VCaP (cell line): ENCODE data around the gene PPM1M.

ENCODE experiments used
- H3K27ac ChIP-seq: fragments of 450-650 bp; 2 replicates; pipeline ENCODE4 v1.5.1; 2017
- TF ChIP-seq, protein P1 (sequence below): fragments of 450-650 bp; conservative IDR thresholded peaks from 2 replicates; pipeline ENCODE4 v1.5.1; 2017; ENCODE audit warnings: mild to moderate bottlenecking, moderate library complexity

The PPM1M gene

DNA sequence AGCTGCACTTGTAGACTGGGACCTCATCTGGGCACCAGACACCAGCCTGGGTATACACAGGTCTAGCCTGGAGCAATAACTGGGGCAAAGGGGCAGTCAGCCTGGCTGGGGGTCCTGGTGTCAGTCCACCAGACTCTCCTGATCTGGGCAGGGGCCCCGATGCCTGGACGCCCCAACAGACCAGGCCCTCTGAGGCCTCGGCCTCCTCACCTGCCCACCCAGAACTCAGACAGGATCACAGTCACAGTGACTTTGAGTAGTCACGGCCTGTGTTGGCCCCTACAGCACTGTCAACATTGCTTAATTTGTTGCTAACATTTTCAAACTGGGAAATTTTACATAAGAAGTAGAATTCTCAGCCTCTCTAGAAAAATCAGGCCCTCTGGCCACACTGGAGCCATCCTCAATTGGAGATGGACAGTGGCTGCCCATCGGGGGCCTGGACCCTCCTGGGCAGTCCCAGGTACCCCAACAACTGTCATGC is 12.4 kb upstream of the PPM1M start:
- no peak overlapping the region for H3K27ac ChIP-seq
- TF ChIP-seq, protein P1, sequence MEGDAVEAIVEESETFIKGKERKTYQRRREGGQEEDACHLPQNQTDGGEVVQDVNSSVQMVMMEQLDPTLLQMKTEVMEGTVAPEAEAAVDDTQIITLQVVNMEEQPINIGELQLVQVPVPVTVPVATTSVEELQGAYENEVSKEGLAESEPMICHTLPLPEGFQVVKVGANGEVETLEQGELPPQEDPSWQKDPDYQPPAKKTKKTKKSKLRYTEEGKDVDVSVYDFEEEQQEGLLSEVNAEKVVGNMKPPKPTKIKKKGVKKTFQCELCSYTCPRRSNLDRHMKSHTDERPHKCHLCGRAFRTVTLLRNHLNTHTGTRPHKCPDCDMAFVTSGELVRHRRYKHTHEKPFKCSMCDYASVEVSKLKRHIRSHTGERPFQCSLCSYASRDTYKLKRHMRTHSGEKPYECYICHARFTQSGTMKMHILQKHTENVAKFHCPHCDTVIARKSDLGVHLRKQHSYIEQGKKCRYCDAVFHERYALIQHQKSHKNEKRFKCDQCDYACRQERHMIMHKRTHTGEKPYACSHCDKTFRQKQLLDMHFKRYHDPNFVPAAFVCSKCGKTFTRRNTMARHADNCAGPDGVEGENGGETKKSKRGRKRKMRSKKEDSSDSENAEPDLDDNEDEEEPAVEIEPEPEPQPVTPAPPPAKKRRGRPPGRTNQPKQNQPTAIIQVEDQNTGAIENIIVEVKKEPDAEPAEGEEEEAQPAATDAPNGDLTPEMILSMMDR = peak; percentile 15; the same call in 1 of the 2 replicates

DNA sequence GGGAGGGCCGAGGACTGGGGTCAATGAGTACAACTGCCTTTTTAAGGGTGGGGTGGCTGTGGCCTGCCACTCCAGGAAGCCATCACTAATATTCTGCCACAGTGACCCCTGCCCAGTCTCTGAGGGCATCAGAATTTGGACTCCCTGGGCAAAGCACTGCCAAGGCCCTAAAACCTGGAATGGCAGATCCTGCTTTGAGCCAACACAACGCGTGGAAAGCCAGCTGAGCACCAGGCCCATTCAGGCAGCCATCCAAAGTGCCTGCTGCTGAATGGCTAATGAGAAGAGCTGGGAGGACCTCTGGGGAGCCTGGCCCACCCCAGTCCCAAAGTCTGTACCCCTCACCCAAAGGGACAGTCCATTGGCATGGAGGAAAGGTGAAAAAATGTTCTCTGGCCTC is 11.6 kb upstream of the PPM1M start:
- no peak overlapping the region for H3K27ac ChIP-seq
- TF ChIP-seq, protein P1 = no peak

DNA sequence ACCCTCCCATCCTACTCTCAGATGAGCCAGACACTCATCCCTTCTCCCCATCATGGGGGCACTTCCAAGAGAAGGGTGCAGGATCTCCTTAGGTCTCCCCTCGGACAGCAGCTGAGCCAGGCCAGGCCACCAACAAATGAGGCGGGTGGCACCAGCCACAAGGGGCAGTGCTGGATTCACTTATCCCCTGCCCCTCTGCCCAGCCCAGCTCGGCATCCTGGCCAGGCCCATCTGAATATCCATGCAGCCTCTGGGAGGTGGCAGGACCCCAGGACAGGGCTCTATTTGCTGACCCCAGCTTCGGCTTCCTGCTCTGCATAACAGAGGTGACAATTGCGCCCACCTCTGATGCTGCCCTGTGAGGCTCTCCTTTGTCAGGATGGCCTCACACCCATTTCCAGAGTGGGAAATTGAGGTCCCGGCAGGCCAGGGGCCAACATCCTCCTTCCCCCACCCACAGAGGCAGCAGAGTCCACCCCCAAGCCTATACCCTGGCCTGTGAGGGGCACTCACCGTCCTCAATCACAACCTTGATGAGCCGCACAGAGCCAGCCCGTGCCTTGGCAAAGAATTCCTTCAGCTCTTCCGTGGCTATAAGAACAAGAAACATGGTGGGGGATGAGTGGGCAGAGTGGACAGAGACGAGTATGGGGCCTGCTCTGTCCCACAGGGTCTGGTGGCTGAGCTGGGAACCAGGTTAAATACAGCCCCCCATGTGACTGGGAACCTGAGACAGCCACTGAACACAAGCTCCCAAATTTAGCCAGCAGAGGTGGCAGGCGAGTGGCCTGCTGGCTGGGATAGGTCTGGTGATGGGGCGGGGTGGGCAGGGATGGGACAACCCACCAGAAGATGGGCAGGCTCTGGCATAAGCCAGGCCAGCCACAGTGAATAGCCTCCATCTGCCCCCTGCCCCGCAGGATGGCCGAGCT is 10.8 kb upstream of the PPM1M start:
- TF ChIP-seq, protein P1 = peak; percentile 45
- H3K27ac ChIP-seq = no peak overlapping the region; the same call in 1 of the 2 replicates

DNA sequence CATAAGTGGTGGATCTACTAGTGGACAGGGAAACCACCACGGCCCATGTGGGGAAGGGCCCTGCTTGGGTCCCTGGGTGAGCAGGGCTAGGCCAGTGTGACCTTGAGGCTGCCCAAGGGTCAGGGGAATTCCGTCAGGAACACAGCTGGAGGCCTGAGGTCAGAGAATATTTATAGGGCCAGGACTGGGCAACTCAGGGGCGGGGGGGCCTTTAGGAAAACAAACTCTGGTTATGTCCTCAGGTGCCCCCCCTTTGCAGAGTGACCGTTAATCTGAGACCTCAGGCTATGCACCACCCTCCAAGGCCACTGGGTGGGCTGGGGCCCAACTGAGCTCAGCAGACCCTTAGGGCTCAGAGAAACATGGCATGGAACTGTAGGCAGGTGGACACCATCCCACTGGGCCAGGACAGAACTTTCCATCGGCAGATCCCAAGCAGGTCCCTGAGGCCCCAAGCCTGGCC is 9.1 kb upstream of the PPM1M start:
- peak overlapping the region; percentile 89 for H3K27ac ChIP-seq
- TF ChIP-seq, protein P1 = no peak

DNA sequence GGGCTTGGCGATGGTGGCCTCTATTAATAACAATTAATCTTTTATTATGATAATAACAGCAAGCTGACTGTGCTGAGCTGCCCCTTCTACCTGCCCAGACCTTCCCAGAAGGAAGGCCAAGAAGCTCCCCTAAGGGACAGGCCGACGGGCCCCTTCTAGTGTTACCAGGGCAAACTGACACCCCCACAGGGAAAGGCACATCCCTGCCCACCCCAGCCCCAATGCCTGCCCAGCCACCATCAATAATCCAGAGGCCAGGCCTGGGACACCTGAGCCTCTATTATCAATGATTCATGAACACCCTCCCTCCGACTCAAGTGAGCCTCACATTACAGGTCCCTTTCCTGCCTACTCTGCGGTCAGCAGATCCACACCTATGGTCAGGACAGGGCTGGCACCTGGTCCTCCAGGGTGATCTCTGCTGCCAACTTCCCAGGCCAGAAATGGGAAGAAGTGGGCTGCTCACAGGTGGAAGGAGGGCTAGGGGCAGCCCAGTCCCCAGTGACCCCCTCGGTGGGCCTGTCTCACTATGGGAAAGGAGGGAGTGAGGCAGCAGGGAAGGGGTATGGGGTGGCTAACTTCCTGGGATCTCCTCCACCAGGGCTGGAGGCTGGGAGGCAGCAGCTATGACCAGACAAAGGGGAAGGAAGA is 8.4 kb upstream of the PPM1M start:
- H3K27ac ChIP-seq = peak overlapping the region; percentile 89

DNA sequence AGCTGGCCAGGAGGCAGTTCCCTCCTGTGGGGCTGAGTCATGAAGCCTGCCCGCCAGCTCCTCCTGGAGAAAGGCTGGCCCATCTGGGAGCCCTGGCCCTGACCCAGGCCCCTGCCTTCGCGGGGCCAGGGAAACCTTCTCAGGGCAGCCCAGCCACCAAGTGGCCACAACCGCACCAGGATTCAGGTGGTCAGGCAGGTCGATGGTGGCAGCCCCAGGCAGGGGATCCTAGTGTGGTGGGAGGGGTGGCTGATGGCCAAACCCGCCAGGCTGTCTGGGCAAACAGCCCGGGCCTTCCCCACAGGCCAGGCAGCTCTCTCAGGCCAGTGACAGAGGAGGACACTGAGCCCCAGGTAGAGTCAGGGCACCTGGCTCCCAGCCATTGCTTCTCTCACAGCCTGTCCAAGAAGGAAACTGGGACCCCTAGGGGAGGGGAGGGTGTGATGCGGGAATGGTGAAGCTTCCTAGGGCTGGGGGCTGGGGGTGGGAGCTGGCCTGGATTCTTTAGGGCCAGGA is 7.8 kb upstream of the PPM1M start:
- H3K27ac ChIP-seq = peak overlapping the region; percentile 89
- TF ChIP-seq, protein P1 = no peak

More for the DNA sequence above, 8.4 kb upstream of the PPM1M start:
- TF ChIP-seq, protein P1 = no peak

DNA sequence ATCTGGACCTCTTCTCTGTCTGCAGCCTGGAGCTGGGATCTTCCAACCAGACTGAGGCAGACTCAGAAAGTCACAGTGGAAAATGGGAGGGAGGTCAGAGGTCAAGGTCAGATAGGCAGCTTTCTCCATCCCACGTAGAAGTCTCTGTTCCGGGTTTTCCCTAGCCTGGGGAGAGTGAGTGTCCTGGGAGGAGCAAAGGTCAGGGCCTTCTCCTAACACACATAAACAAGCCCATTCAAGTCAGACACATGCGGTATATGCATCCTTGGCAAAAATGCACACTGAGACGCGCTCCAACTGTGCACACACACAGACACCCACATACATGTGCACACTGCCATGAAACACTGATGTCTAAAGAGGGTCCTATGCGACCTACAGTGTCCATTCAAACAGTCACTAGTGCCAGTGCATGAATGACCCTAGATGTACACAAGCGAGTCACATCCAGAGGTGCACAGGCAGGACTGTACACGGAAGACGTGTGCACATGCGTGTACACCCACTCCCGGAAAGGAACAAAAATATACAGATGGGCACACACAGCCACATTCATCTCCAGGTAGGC is 7.3 kb upstream of the PPM1M start:
- TF ChIP-seq, protein P1 = no peak
- peak overlapping the region; percentile 89 for H3K27ac ChIP-seq
